ENCODE data around the gene HEPHL1.
A peak's percentile ranks its signal among the peaks of the same experiment; 100 is the strongest.

Gene HEPHL1

DNA sequence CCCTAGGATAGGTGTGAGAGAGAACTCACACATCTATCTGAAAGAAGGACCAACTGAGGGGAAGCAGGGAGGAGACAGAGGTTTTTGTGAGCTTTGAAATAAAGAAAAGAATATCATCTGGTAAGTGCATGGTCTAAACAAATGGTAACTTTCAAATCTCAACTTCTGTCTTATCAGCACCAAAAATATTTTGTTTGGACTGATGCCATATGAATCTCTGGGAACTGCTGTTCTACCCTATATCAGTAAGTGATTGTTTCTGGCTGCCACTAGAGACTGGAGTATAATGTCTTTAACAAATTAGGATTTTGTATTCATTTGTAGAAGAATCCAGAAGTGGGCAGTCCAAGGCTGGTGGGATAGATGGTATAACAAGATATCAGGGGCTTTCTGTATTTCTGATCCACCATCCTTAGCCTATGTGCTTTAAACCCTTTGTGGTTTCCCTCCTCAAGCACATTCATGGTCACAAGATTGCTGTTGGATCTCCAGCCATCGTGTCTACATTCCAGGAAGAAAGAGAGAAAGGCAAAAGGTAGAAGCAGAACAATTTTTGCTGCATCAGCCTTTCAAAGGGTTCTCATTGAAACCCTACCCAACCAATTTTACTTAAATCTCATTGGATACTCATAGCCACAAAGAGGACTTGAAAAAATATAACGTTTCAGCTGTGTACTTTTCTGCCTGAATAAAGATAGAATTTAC lies 4.7 kb downstream of the HEPHL1 start:
- DNase-seq, result no peak

DNA sequence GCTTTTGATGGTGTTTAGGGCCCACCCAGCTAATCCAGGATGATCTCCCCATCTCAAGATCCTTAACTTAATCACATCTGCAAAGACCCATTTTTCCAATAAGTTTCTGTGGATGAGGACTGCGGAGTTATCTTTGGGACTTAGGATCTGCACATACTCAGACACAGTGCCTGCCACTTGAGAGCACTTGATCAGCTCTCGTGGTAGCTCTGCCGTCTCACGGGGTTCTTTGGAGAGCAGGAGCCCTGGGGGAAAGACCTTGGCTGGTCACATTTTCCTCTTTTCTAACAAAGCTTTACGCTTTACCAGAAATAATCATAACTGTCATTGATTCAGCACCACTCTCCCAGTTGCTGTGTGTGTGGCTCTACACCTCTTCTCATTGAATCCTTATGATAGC lies 6.1 kb downstream of the HEPHL1 start:
- DNase-seq, result no peak

- DNase-seq, result no peak
Observed at GRCh38 chr11:94028436-94028835, 7.3 kb downstream of the HEPHL1 start.

GRCh38 chr11:94030059-94030458 lies 8.9 kb downstream of the HEPHL1 start:
- no peak for DNase-seq

DNA sequence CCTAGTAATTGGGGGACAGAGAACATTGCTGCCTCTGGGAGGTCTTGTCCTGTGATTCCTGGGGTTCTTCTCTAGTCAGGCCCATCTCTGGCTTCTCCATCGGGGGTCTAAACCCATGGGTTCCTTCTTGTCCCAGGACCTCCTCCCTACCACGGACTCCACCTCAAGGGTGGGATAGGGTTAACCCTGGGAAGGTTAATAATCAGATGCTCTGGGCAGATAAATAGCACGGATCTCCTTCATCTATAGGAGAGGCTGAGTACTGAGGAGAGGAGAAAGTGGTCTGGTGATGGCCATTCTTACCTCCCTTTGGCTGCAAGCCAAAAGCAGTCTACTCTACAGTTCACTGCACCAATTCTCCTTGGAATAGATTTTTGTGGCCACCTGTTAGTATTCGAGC lies 10.5 kb downstream of the HEPHL1 start:
- no peak for DNase-seq

- no peak for DNase-seq
Observed at GRCh38 chr11:94032066-94032465, 10.9 kb downstream of the HEPHL1 start.

DNA sequence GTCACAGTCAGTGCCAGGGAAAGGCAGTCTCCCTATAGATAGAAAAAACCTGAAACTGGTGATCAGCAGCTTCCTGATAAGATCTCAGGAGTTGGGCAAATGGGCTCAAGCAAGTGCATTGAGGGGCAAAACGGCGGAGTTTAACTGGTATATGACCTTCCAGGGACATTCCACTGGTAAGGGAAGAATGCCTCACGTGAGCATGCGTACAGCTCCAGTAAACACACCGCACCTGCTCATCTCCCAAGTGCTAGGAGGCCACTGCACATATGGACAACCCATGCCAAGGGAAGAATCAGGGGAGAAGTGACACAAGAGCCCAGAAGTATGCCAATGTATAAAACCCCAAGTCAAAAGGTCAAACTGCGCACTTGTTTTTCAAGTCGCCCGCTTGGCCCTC lies 11.6 kb downstream of the HEPHL1 start:
- no peak for DNase-seq

- DNase-seq, result no peak
Observed at GRCh38 chr11:94034207-94034606, 13.1 kb downstream of the HEPHL1 start.

- peak; percentile 32 for DNase-seq
Observed at GRCh38 chr11:94036096-94036495, 14.9 kb downstream of the HEPHL1 start.

DNA sequence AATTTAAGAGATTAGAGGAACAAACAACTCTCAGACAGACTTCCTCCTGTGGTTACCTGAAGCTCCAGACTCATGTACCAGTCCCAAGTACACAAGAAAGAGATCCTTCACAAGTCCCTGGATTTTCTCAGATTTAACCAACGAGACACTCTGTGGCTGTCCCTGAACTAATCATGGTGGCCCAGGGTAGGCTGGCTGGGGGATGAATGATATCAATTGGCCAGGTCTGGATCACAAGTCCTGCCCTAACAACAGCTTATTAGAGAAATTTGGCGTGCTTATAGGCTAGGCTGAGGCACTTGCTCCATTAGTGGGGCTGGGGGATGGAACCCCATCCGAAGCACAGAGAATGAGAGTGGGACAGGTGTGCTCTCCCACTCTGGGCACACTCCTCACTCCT lies 22.1 kb downstream of the HEPHL1 start:
- DNase-seq, result peak; percentile 22

- no peak for DNase-seq
Observed at GRCh38 chr11:94046796-94047195, 25.6 kb downstream of the HEPHL1 start.

DNA sequence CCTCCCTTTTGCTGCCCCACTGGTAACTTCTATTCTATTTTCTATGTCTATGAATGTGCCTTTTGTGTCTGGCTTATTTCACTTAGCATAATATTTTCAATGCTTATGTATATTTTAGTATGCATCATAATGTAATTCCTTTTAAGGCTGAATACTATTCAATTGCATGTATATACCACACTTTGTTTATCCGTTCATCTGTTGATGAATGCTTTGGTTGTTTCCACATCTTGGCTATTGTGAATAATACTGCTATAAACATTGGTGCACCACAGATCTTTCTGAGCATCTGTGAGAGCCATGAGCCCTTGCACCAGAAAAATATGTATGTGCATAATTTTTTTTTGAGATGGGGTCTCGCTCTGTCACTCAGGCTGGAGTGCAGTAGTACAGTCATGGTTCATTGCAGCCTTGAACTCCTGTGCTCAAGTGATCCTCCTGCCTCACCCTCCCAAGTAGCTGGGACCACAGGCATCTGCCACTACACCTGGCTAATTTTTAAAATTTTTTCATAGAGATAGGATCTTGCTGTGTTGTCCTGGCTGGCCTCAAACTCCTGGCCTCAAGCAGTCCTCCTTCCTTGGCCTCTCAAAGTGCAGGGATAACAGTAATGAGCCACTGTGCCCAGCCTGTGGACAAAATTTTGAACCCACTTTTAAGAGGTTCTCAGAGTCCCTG lies 27.0 kb downstream of the HEPHL1 start:
- no peak for DNase-seq

DNA sequence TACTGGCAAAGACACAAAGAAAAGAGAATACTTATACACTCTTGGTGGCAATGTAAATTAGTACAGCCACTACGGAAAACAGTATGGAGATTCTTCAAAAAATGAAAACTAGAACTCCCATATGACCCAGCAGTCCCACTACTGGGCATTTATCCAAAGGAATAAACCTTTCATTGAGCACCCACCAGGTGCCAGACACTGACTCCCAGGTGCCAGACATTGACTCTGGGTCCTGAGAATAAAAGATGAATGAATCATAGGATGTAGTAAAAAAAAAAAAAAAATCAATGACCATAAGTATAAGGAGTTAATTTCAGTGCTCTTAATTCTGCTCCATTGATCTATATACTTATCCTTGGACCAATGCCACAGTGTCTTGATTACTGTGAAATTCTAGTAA lies 28.2 kb downstream of the HEPHL1 start:
- DNase-seq, result no peak

DNA sequence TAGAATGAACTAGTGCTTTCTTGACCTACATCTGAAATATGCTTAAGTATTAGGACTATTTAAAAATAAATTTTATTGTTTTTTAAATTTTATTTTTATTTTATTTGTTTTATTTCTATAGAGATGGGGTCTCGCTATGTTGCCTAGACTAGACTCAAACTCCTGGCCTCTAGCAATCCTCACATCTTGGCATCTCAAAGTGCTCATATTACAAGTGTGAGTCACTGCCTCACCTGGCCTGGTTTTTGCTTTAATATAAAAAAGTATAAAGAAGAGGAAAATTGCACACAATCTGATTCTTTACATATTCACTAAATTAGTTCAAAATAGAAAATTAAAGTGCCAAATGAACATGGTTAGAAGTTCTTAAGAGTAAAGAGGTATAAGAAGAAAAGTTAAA lies 37.5 kb downstream of the HEPHL1 start:
- no peak for DNase-seq

DNA sequence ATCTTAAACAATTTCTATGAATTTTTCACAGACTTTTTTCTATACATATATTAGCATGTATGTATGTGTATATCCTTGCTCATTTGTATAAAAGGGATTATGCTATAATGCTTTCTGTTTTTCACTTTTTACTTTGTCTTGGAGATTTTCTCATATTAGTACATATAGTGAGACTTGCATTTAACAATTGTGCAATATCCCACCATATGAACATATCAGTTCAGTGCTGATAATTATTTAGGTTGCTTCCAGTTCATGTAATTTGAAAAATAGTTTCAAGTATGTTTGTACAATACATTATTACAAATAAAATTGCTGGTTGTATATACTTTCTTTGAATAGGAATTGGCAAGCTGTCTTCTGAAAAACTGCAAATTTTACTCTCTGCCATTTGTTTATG lies 37.9 kb downstream of the HEPHL1 start:
- no peak for DNase-seq

DNA sequence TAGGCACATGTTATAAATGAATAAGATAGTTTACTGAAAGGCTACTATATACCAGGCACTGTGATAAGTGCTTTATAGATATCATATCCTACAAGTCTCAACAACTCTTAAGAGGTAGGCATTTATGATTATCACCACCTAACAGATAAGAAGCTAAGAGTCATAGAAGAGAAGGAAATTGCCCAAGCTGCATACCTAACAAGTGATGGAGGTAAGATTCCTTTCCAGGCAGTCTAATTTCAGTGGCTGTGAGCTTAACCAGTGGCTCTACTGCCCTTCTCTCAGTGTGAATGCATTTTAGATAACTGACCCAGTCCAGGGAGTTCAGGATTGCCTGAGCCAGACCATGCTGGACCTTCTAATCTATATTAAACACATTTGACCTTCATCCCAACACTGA lies 39.2 kb downstream of the HEPHL1 start:
- peak; percentile 16 for DNase-seq

GRCh38 chr11:94062360-94062759 lies 41.2 kb downstream of the HEPHL1 start:
- DNase-seq, result no peak

GRCh38 chr11:94066901-94067429 lies 45.8 kb downstream of the HEPHL1 start:
- DNase-seq, result no peak

DNA sequence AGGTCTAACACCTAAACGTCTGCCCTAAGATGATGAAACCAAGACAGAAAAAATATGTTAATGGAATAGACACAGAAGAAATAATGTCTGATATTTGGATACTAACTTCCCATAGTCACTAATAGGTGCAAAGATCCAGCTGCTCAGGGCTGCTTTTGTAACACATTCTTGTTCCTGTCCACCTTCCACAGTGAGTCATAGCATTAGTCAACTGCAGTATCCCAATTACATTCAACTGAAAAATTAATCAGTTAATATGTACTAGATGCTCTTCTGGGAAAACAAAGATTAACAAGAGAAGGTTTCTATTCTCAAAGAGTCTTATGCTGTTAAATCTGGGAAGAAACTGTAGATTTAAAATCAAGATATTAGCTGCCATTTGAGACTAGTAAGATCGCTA lies 47.6 kb downstream of the HEPHL1 start:
- DNase-seq, result no peak

GRCh38 chr11:94077552-94078293 lies 56.6 kb downstream of the HEPHL1 start:
- DNase-seq, result peak; percentile 69

DNA sequence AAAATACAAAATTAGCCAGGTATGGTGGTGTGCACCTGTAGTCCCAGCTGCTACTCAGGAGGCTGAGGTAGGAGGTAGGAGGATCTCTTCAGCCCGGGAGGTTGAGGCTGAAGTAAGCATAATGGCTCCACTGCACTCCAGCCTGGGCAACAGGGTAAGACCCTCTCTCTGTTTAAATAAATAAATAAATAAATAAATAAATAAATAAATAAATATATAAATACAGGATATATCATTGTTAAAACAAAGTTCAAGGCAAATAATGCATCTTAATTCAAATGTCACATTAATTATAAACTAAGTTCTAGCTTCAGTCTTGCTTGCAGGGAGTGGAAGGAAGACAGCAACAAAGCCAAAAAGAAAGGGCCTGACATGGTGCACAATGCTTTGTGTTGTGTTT lies 63.0 kb downstream of the HEPHL1 start:
- DNase-seq, result no peak

DNA sequence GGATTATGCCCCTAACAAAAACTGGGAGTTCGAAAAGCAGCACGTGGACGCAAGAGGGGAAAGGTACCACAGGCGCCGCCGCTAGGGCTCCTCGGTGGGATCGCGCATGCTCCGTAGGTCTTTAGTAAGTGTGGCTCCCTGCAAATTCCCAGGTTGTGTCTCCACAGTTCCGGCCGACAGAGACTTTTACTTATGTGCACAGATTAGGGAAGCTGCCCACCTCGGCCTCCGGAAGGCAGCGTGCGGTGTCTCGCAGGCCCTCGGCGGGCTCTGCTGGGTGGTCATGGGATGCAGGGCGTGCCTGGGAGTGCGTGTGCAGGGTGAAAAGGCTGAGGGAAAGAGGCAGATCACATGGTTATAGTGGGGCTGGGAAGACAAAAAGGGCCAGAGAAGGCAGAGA lies 67.8 kb downstream of the HEPHL1 start:
- DNase-seq, result no peak

DNA sequence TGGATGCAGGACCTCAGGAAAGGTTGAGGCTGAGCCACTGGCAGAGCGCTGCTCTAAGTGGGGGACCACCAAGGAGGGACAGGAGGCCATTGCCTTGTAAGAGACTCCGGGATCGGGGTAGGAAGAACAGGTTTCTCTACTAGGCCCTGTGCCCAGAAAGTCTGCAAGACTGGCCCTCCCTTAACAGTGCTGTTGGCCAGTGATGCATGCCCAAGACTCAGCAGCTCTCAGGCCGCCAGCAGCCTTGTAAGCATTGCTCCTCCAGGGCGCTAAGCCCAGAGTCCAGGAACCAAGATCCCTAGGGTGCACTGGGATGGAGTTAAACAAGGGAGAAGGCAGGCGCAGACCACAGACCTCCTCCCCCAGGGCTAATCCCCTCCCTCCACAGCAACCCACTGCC lies 68.2 kb downstream of the HEPHL1 start:
- no peak for DNase-seq

- DNase-seq, result peak; percentile 17
Observed at GRCh38 chr11:94090401-94090800, 69.2 kb downstream of the HEPHL1 start.
